ENCODE data around the gene LMF2. TPM values are rescaled to one million over a fixed set of nuclear protein-coding genes. Genes with fewer than 3 reads are reported as not detected.
A peak's percentile ranks its signal among the peaks of the same experiment; 100 is the strongest.

LMF2 gene
- total RNA-seq, 1 donor from 2014 or later: 65.8 TPM

- peaks cover 6% of the 10 kb centered on the region for H3K4me1 ChIP-seq
- no peak within 1 kb of the TSS for H3K27ac ChIP-seq
- TF ChIP-seq CTCF (IDR thresholded peaks at IDR 0.05): no peak
- DNase-seq: peak; percentile 77
- H3K27me3 ChIP-seq: peaks cover 31% of the 10 kb centered on the region
- peak; percentile 66 for ATAC-seq
- no peaks in the 10 kb centered on the region for H3K36me3 ChIP-seq
- H3K4me3 ChIP-seq: peak within 1 kb of the TSS; percentile 54
- intact Hi-C loops (cut with DNase I): no loop called here
- H3K9me3 ChIP-seq: no peaks in the 10 kb centered on the region
Measured at GRCh38 chr22:50481440-50482106, 25.9 kb downstream of the LMF2 start, which contains the start of gene ADM2. Gene ADM2, plus strand, starts transcription at chr22:50481543. Its CDS starts 305 bp downstream, at chr22:50481848.

- Histone ChIP-seq H3K4me1 (peaks cover 6% of the 10 kb centered on the region), H3K27ac (no peak overlapping the region), H3K27me3 (peaks cover 31% of the 10 kb centered on the region), H3K9me3 (no peaks in the 10 kb centered on the region), H3K4me3 (peak overlapping the region; percentile 54), H3K36me3 (no peaks in the 10 kb centered on the region)
- intact Hi-C loops (cut with DNase I): no loop called here
- ATAC-seq (no peak), DNase-seq (no peak)
- TF ChIP-seq CTCF (IDR thresholded peaks at IDR 0.05): no peak
Measured at GRCh38 chr22:50481045-50481439, 26.5 kb downstream of the LMF2 start.

GRCh38 chr22:50479721-50480120 lies 27.8 kb downstream of the LMF2 start:
- no peak overlapping the region for H3K27ac ChIP-seq
- ATAC-seq: no peak
- peaks cover 31% of the 10 kb centered on the region for H3K27me3 ChIP-seq
- DNase-seq: no peak
- intact Hi-C loops (cut with DNase I): no loop called here
- no peaks in the 10 kb centered on the region for H3K36me3 ChIP-seq
- H3K4me1 ChIP-seq: peaks cover 11% of the 10 kb centered on the region
- TF ChIP-seq CTCF (IDR thresholded peaks at IDR 0.05): no peak
- no peak overlapping the region for H3K4me3 ChIP-seq
- no peaks in the 10 kb centered on the region for H3K9me3 ChIP-seq

GRCh38 chr22:50477923-50478322 lies 29.6 kb downstream of the LMF2 start:
- DNase-seq (no peak), ATAC-seq (no peak)
- peaks cover 26% of the 10 kb centered on the region for H3K27me3 ChIP-seq
- no peak overlapping the region for H3K4me3 ChIP-seq
- intact Hi-C loops (cut with DNase I): no loop called here
- H3K4me1 ChIP-seq: peaks cover 22% of the 10 kb centered on the region
- no peak for TF ChIP-seq CTCF (IDR thresholded peaks at IDR 0.05)
- H3K27ac ChIP-seq: no peak overlapping the region
- H3K9me3 ChIP-seq: no peaks in the 10 kb centered on the region
- no peaks in the 10 kb centered on the region for H3K36me3 ChIP-seq

GRCh38 chr22:50476868-50477267 lies 30.6 kb downstream of the LMF2 start:
- Histone ChIP-seq H3K4me3 (no peak overlapping the region), H3K27ac (no peak overlapping the region), H3K4me1 (peaks cover 25% of the 10 kb centered on the region), H3K36me3 (no peaks in the 10 kb centered on the region), H3K9me3 (no peaks in the 10 kb centered on the region), H3K27me3 (peaks cover 16% of the 10 kb centered on the region)
- DNase-seq: no peak
- no peak for ATAC-seq
- no peak for TF ChIP-seq CTCF (IDR thresholded peaks at IDR 0.05)
- intact Hi-C loops (cut with DNase I): no loop called here

- Histone ChIP-seq H3K27me3 (peaks cover 6% of the 10 kb centered on the region), H3K27ac (peak overlapping the region; percentile 71), H3K9me3 (no peaks in the 10 kb centered on the region), H3K36me3 (no peaks in the 10 kb centered on the region), H3K4me3 (peak overlapping the region; percentile 85), H3K4me1 (peaks cover 36% of the 10 kb centered on the region)
- ATAC-seq: no peak
- intact Hi-C loops (cut with DNase I): no loop called here
- no peak for DNase-seq
- TF ChIP-seq CTCF (IDR thresholded peaks at IDR 0.05): no peak
Measured at GRCh38 chr22:50475652-50476002, 31.9 kb downstream of the LMF2 start.
